ENCODE results near the gene TRABD2B.

Gene TRABD2B

GRCh38 chr1:47712596-47713299 lies 284.4 kb downstream of the TRABD2B start:
- no peak for DNase-seq

- no peak for DNase-seq
Measured at GRCh38 chr1:47711848-47712492, 285.2 kb downstream of the TRABD2B start.

- no peak for DNase-seq
Measured at GRCh38 chr1:47711184-47711847, 285.9 kb downstream of the TRABD2B start.
